ENCODE results near the gene B3GNT3.

DNA sequence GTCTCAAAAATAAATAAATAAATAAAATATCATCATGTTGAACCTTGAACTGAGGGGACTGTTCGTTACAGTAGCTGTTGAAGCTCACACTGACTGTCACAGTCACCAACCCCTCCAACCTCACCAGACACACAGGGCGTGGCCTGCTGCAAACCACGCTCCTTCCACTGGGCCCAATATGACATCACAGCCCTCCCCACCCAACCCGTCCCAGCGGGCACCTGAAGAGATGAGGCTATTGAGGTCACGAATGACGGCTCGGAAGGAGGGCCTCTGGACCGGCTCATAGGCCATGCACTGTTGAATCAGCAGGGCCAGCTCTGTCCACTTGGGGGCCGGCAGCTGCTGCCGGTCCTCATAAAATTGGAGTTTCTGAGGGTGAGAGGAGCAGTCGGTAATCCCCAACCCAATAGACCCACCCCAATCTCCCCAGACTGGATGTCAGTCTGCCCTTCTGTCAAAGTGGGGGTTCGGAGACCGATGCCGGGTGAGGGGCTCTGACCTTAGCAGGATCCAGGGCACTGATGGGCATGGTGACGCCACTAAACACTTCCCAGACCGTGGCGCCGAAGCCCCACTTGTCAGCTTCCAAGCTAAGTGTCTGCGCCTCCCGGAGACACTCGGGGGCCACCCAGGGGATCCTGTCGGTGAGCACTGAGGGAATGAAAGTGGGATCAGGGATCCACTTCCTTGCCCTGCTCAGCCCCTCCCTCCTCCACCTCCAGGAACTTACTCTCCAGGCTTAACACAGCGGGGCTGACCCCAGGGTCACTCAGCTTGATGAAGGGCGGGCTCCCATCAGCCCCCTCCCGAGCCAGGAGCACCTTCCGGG is 39.6 kb downstream of the B3GNT3 start:
- TF ChIP-seq EZH2 (IDR thresholded peaks at IDR 0.05; ENCODE audit: insufficient read depth, poor library complexity, severe bottlenecking) (no peak), EZH2phosphoT487 (IDR thresholded peaks at IDR 0.05; ENCODE audit: insufficient read depth, low read depth) (no peak)
